Retina (tissue), 1 donor: ENCODE results near the gene KEL.

Experiments used
- DNase-seq: peaks from one replicate; pipeline ENCODE4 v3.0.0-alpha.2; 2016

Gene KEL

DNA sequence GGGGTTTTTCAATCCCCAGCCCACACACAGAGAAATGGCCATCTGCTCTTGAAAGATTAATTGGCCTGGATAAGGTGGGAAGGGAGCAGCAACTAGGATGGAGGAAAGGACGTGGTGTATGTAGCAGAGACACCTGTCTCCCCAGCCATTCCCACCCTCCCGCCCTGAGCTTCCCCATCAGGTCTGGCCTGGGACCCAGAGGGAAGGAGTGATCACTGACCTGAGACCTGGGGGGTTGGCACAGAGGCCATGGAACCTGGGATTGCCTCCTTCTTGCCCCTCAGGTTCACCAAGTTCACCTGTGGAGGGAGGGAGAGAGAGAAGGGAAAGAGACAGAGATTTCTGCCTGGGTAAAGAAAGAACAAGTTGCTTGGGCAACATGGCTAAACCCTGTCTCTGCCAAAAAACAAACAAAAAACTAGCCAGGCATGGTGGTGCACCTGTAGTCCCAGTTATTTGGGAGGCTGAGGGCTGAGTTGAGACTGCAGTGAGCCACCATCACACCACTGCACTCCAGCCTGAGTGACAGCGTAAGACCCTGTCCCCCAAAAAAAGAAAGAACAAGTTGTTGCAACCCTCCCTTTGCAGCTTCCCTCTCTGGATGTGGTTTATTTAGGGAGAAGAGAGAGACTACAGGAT lies 65.3 kb downstream of the KEL start:
- no peak for DNase-seq

DNA sequence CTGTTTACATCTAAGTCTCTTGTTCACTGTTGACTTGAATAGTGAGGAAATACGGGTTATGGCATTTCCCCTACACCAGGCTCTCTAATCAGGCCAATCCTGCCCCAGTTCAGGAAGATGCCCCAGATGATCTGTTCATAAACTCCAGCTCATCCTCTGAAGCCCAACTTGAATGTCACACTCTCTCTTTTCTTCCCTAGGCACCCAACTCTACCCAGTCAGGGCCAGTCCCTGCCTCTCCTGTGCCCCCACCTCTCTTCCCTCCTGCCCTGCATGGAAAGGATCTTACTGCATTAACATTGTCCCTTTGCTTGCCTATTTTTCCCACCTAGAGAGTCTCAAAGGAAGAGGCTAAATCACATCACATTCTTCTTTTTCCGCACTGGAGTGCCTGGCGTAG lies 66.0 kb downstream of the KEL start:
- no peak for DNase-seq

- no peak for DNase-seq
Measured at GRCh38 chr7:142894985-142895593, 67.1 kb downstream of the KEL start.

DNA sequence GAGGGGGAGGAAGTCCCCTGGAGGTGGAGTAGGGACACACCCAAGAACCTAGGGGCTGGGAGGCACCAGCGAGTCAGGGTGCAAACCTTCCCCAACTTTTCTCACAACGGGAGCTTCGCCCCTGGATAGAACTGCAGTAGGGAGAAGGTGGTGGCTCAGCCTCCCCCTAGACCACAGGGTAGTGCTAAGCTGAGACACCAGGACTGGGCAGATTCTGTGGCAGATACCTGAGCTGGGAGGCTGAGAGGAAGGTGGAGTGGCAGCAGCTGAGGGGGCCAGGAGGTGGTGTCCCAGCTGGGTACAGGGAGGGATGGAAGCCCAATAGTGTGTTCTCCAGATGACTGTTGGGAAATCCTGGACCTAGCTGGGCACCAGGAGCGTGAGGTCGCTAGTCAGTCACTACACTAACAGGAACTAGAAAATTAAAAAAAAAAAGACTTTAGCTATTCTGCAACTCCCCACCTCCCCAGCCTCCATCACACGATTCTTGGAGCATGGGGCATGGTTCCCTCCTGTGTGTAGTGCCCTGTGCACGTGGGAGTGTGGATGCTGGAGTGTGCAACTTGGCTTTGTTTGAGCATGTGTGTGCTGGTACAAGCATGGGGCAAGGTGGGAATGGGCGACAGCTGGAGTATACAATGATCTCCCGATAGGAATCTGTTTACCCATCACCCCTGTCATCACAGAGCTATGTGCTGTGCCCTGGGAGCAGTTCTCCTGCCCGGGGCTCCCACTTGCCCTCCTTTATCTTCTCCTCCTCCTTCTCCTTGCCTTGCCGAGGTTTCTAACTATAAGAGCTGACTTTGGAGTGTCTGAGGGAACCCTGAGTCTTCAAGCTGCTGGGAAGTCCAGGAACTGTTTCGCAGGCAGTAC lies 67.8 kb downstream of the KEL start:
- no peak for DNase-seq

DNA sequence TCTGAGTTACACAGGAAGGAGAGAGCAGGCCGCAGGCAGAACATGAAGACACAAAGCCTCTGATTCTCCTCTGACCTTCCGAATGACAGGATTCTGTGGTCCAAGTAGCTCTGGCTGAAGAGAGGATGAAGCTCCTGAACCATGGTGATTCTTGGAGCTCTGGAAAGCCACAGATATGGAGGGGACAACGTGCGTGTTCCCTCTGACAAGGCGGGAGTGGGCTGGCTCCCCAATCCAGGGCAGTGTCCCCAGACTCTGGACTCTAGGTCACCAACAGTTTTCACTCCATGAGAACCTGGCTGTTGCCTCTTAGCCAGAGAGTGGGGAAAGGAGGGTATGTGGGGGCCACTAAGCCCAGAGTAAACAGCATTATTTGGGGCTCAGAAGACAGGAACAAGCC lies 69.2 kb downstream of the KEL start:
- DNase-seq: no peak

DNA sequence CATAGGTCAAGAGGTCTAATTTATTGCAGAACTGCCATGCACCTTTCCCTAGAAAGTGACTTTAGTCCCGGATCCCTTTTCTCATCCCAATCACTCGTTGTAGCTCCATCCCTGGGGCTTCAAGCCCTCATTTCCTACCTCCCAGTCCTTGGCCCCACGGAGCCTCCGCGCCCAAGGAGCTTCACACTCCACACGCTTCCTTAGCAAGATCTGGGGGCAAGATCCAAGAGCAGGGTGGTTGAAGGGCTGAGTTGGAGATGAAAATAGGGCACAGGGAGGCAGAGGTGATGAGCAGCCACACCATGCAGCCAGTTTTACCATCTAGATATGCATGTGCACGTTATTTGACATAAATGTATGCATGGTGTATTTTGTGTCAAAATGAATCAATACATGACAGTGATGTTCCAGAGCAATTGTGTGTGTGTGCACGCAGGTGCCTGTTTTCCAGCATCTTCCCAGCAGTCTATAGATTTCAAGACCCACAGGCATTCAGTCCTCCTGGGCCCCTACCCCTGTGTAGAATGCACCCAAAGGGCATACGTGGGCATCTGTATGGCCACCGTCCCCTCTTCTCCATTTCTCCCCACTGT lies 70.6 kb downstream of the KEL start:
- peak; percentile 34 for DNase-seq
